Glutamatergic neuron (in vitro differentiated cells): Measurements from ENCODE around the gene PLCXD1. TPM values are rescaled to one million over a fixed set of nuclear protein-coding genes. Genes with fewer than 3 reads are reported as not detected.

Experiments
- DNase-seq: peaks from one replicate; pipeline ENCODE4 v3.0.0; 2022
- H3K27ac Mint-ChIP-seq: one replicate; pipeline ENCODE4 v1.8.0; 2020; ENCODE audit warnings: mild to moderate bottlenecking, mixed read lengths, inconsistent platforms; ENCODE audit not compliant: unreplicated experiment
- H3K27me3 Mint-ChIP-seq: one replicate; pipeline ENCODE4 v1.8.0; 2020; ENCODE audit warnings: mild to moderate bottlenecking, moderate library complexity, mixed read lengths, inconsistent platforms; ENCODE audit not compliant: unreplicated experiment
- H3K36me3 Mint-ChIP-seq: one replicate; pipeline ENCODE4 v1.8.0; 2020; ENCODE audit warnings: mild to moderate bottlenecking, mixed read lengths, inconsistent platforms; ENCODE audit not compliant: unreplicated experiment
- H3K4me1 Mint-ChIP-seq: one replicate; pipeline ENCODE4 v1.8.0; 2020; ENCODE audit warnings: mild to moderate bottlenecking, low read depth, mixed read lengths, inconsistent platforms; ENCODE audit not compliant: unreplicated experiment
- H3K4me3 Mint-ChIP-seq: one replicate; pipeline ENCODE4 v1.8.0; 2020; ENCODE audit warnings: mild to moderate bottlenecking, mixed read lengths, inconsistent platforms; ENCODE audit not compliant: unreplicated experiment
- H3K9me3 Mint-ChIP-seq: one replicate; pipeline ENCODE4 v1.8.0; 2020; ENCODE audit warnings: mild to moderate bottlenecking, moderate library complexity, mixed read lengths, inconsistent platforms; ENCODE audit not compliant: unreplicated experiment
- total RNA-seq: library from RNA; stranded (reverse); fragmentation: NEBNext Ultra II Directional; extraction: Animal tissue kit (Norgen Biotek cat#: 25700); gene quantifications from one replicate; pipeline ENCODE4 v1.2.1, GENCODE V29; 2021; ENCODE audit not compliant: unreplicated experiment
- TF ChIP-seq, protein P1 (sequence below): fragments of 200-600 bp; sonication (generic); IDR thresholded peaks from one replicate; pipeline ENCODE4 v1.5.0; 2021; ENCODE audit not compliant: partially characterized antibody, unreplicated experiment

The PLCXD1 gene
- total RNA-seq, 1 donor from 2014 or later, result 36.4 TPM

DNA sequence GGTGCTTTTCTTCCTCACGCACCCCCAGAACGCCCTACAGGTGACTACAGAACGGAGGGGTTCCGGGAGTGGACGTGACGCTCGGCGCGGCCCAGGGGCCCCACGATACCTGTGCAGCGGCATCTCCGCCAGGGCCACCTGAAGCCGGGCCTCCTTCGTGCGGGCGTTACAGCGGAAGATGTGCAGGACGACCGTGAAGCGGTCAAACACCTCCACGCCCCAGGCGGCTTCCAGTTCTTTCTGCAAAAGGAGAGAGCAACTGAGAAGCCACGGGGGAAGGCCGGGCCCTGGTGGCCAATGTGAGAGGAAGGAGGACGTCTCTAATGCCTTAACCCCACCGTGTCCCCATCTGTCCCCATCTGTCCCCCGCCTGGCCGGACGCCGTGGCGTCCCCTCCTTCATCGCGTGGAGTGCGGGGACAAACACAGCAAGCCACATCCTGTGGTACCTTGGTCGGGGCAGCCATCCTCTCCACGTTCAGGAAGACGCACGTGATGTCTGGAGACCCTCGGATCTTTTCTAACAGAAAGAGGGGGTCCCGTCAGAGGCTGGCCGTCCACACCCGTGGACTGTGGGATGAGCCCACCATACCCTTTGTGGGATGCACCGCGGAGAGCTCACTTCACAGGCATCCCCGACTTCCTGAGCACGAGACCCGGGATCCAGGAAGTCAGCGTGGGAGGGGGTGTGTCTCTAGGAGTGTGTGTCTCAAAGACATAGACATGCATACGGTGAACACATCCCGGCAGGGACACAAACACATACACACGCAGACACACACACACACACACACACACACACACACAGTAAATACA is 33.8 kb downstream of the PLCXD1 start:
- TF ChIP-seq, protein P1, sequence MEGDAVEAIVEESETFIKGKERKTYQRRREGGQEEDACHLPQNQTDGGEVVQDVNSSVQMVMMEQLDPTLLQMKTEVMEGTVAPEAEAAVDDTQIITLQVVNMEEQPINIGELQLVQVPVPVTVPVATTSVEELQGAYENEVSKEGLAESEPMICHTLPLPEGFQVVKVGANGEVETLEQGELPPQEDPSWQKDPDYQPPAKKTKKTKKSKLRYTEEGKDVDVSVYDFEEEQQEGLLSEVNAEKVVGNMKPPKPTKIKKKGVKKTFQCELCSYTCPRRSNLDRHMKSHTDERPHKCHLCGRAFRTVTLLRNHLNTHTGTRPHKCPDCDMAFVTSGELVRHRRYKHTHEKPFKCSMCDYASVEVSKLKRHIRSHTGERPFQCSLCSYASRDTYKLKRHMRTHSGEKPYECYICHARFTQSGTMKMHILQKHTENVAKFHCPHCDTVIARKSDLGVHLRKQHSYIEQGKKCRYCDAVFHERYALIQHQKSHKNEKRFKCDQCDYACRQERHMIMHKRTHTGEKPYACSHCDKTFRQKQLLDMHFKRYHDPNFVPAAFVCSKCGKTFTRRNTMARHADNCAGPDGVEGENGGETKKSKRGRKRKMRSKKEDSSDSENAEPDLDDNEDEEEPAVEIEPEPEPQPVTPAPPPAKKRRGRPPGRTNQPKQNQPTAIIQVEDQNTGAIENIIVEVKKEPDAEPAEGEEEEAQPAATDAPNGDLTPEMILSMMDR, result no peak
- DNase-seq, result no peak
- H3K27me3 Mint-ChIP-seq, result peaks cover 11% of the 10 kb centered on the region
- H3K36me3 Mint-ChIP-seq, result peaks cover 10% of the 10 kb centered on the region
- H3K4me1 Mint-ChIP-seq, result no peaks in the 10 kb centered on the region
- H3K9me3 Mint-ChIP-seq, result peaks cover 12% of the 10 kb centered on the region
- H3K4me3 Mint-ChIP-seq, result no peak overlapping the region
- no peak overlapping the region for H3K27ac Mint-ChIP-seq

DNA sequence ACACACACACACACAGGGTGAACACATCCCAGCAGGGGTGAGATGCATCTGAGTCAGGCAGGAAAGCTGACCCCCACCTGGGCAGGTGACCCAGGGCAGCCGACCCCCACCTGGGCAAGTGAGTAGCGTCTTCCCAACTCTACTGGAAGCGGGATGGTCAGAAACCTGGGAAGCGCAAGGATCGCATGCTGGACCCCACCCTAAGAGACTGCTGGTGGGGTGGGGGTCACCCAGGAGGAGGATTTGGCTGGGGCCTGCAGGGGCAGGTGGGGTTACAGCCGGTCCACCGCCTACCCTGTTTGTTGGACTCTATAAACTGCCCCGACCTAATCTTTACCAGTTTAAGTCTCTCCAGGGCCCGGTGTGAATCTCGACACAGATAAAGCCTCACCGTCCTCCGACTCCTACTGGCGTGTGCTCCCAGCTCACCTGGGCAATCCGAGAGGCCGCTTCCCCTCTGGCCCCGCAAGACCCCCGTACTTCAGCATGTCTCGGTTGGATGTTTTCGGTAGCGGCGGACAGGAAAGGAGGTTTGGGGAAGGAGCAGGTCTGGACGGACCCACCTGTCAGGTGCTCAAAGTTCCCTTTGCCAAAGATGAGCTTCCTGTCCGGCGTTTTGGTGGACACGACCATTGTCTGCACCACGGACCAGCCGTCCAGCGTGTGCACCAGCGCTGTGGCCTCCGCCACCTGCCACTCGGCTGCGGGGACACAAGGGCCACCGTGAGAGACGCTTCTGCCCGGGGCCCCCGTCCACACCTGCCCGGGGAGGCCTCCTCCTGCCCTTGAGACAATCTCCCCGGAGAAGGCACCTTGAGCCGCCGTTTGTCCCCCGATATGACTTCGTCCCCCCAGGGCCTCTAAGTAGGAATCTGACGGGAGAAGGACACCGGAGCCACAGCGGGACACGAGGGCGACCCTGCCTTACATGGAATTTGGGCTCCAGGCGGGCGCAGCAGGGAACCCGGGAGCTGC is 35.5 kb downstream of the PLCXD1 start:
- TF ChIP-seq, protein P1, result no peak
- no peak for DNase-seq
- peaks cover 15% of the 10 kb centered on the region for H3K27me3 Mint-ChIP-seq
- no peak overlapping the region for H3K27ac Mint-ChIP-seq
- H3K4me1 Mint-ChIP-seq, result no peaks in the 10 kb centered on the region
- H3K36me3 Mint-ChIP-seq, result peaks cover 10% of the 10 kb centered on the region
- H3K4me3 Mint-ChIP-seq, result peak overlapping the region; percentile 59
- peaks cover 11% of the 10 kb centered on the region for H3K9me3 Mint-ChIP-seq

DNA sequence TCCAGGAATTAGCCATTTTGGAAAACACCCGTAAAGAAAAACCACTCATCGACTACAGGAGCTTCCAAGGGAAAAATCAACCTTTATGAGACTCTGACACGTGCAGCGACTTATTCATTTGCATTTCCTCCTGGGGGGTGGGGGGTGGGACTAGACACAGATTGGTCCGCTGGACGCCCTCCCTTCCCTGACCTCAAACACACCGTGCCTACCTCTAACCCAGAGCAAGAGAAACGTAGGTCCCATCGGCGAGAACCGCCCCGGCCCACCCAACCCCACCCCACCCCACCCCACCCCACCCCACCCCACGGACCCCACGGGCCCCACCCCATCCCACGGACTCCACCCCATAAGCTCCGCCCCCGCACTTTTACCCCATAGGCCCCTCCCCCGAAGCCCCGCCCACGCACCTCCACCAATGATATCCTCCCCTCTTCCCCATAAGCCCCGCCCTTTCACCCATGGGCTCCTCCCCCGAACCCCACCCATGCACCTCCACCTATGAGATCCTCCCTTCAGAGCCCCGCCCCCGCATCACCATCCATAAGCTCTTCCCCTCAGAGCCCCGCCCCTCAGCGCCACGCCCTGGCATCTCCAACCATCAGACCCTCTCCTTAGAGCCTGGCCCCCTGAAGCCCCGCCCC is 36.4 kb downstream of the PLCXD1 start:
- Mint-ChIP-seq H3K27ac (peak overlapping the region; percentile 91), H3K9me3 (peaks cover 11% of the 10 kb centered on the region), H3K4me3 (peak overlapping the region; percentile 89), H3K27me3 (peaks cover 11% of the 10 kb centered on the region), H3K36me3 (peaks cover 6% of the 10 kb centered on the region), H3K4me1 (no peaks in the 10 kb centered on the region)
- TF ChIP-seq, protein P1, result no peak
- peak; percentile 95 for DNase-seq

- Mint-ChIP-seq H3K36me3 (peaks cover 5% of the 10 kb centered on the region), H3K4me3 (peak overlapping the region; percentile 89), H3K27me3 (peaks cover 14% of the 10 kb centered on the region), H3K9me3 (peaks cover 15% of the 10 kb centered on the region), H3K4me1 (peaks cover 1% of the 10 kb centered on the region), H3K27ac (peak overlapping the region; percentile 91)
- peak; percentile 97 for DNase-seq
- TF ChIP-seq, protein P1, result no peak
Measured at GRCh38 chrX:318068-318738, 37.0 kb downstream of the PLCXD1 start.
